Progenitor cell of endocrine pancreas (in vitro differentiated cells): Measurements from ENCODE around the gene MS4A6A. TPM values are rescaled to one million over a fixed set of nuclear protein-coding genes. Genes with fewer than 3 reads are reported as not detected.
"Not testable (repeated sequence)": the region's sequence is repeated elsewhere in the genome, so short reads cannot be mapped to it uniquely, and the experiment has no call there.

Source experiments
- DNase-seq: peaks from one replicate; pipeline ENCODE4 v3.0.0; 2021; ENCODE audit warnings: low spot score; ENCODE audit not compliant: unreplicated experiment
- H3K27ac Mint-ChIP-seq: 2 replicates; pipeline ENCODE4 v1.8.0; 2021; ENCODE audit warnings: mild to moderate bottlenecking, moderate library complexity, mixed read lengths
- H3K27me3 Mint-ChIP-seq: 2 replicates; pipeline ENCODE4 v1.8.0; 2021; ENCODE audit warnings: mixed read lengths
- H3K36me3 Mint-ChIP-seq: 2 replicates; pipeline ENCODE4 v1.8.0; 2022; ENCODE audit warnings: mixed read lengths; ENCODE audit not compliant: insufficient read depth
- H3K4me1 Mint-ChIP-seq: 2 replicates; pipeline ENCODE4 v1.8.0; 2021; ENCODE audit warnings: low read depth, mixed read lengths
- H3K4me3 Mint-ChIP-seq: 2 replicates; pipeline ENCODE4 v1.8.0; 2021; ENCODE audit warnings: low read depth, mild to moderate bottlenecking, moderate library complexity, mixed read lengths
- H3K9me3 Mint-ChIP-seq: 2 replicates; pipeline ENCODE4 v1.8.0; 2021; ENCODE audit warnings: low read depth, mixed read lengths
- CTCF ChIP-seq: fragments of 200-600 bp; sonication (generic); IDR thresholded peaks from one replicate; pipeline ENCODE4 v1.5.0; 2021; ENCODE audit warnings: antibody characterized with exemption, mild to moderate bottlenecking; ENCODE audit not compliant: unreplicated experiment
- total RNA-seq: library from RNA; stranded (reverse); gene quantifications from 2 replicates; pipeline ENCODE4 v1.2.1, GENCODE V29; 2021

The MS4A6A gene
- total RNA-seq, 1 donor from 2014 or later, result not detected

- no peaks in the 10 kb centered on the region for H3K27me3 Mint-ChIP-seq
- H3K36me3 Mint-ChIP-seq, result no peaks in the 10 kb centered on the region
- no peak overlapping the region for H3K4me3 Mint-ChIP-seq
- H3K27ac Mint-ChIP-seq, result no peak overlapping the region
- TF ChIP-seq CTCF, result no peak
- H3K4me1 Mint-ChIP-seq, result no peaks in the 10 kb centered on the region
- no peak for DNase-seq
- peaks cover 2% of the 10 kb centered on the region for H3K9me3 Mint-ChIP-seq
These were observed 23.7 kb upstream of the MS4A6A start for GRCh38 chr11:60206616-60207015.

GRCh38 chr11:60204922-60205321 is 22.0 kb upstream of the MS4A6A start:
- Mint-ChIP-seq H3K36me3 (no peaks in the 10 kb centered on the region), H3K4me1 (no peaks in the 10 kb centered on the region), H3K4me3 (no peak overlapping the region), H3K27me3 (no peaks in the 10 kb centered on the region), H3K9me3 (peaks cover 2% of the 10 kb centered on the region), H3K27ac (no peak overlapping the region)
- no peak for DNase-seq
- no peak for TF ChIP-seq CTCF

- H3K9me3 Mint-ChIP-seq, H3K27ac Mint-ChIP-seq, H3K4me1 Mint-ChIP-seq, H3K4me3 Mint-ChIP-seq, H3K27me3 Mint-ChIP-seq, DNase-seq, H3K36me3 Mint-ChIP-seq: not testable (repeated sequence)
These were observed 18.5 kb upstream of the MS4A6A start for GRCh38 chr11:60201334-60201733.

GRCh38 chr11:60197442-60197841 is 14.6 kb upstream of the MS4A6A start:
- DNase-seq, result no peak
- Mint-ChIP-seq H3K4me3 (no peak overlapping the region), H3K9me3 (peaks cover 16% of the 10 kb centered on the region), H3K27ac (no peak overlapping the region), H3K27me3 (no peaks in the 10 kb centered on the region), H3K36me3 (peaks cover 3% of the 10 kb centered on the region), H3K4me1 (peaks cover 13% of the 10 kb centered on the region)
- TF ChIP-seq CTCF, result no peak

GRCh38 chr11:60195923-60196368 is 13.1 kb upstream of the MS4A6A start:
- TF ChIP-seq CTCF, result no peak
- peaks cover 15% of the 10 kb centered on the region for H3K9me3 Mint-ChIP-seq
- no peak for DNase-seq
- peak overlapping the region; percentile 80 for H3K27ac Mint-ChIP-seq
- peaks cover 3% of the 10 kb centered on the region for H3K36me3 Mint-ChIP-seq
- H3K4me3 Mint-ChIP-seq, result no peak overlapping the region
- peaks cover 13% of the 10 kb centered on the region for H3K4me1 Mint-ChIP-seq
- H3K27me3 Mint-ChIP-seq, result no peaks in the 10 kb centered on the region

- H3K4me3 Mint-ChIP-seq, result no peak overlapping the region
- peaks cover 3% of the 10 kb centered on the region for H3K36me3 Mint-ChIP-seq
- no peak for TF ChIP-seq CTCF
- H3K4me1 Mint-ChIP-seq, result peaks cover 13% of the 10 kb centered on the region
- H3K9me3 Mint-ChIP-seq, result peaks cover 15% of the 10 kb centered on the region
- no peak overlapping the region for H3K27ac Mint-ChIP-seq
- H3K27me3 Mint-ChIP-seq, result no peaks in the 10 kb centered on the region
- DNase-seq, result no peak
These were observed 11.6 kb upstream of the MS4A6A start for GRCh38 chr11:60194511-60194910.
